ENCODE results near the gene MLH3. TPM values are rescaled to one million over a fixed set of nuclear protein-coding genes. Genes with fewer than 3 reads are reported as not detected.

MLH3 gene
- total RNA-seq, 3 donors from 2014 or later (not counting 1 experiment from before 2014, with no cell fraction given): 15.5 to 20.7 (median 19.1) TPM

GRCh38 chr14:75084513-75084912, 33.2 kb upstream of the MLH3 start:
- H3K27me3 ChIP-seq (ENCODE audit: control insufficient read depth, insufficient read depth, low read length): no peaks in the 10 kb centered on the region
- 99% methylated on average over 5 of the region's 5 CpGs for WGBS (ENCODE audit: insufficient coverage)
- no peak for TF ChIP-seq CTCF (IDR thresholded peaks at IDR 0.05)
- H3K27ac ChIP-seq (ENCODE audit: low read length): no peak overlapping the region
- no peaks in the 10 kb centered on the region for H3K4me1 ChIP-seq (ENCODE audit: control insufficient read depth, insufficient read depth, low read length)
- Mint-ChIP-seq H3K9me3 (no peaks in the 10 kb centered on the region), H3K27me3 (ENCODE audit: low read depth in 2 of 2) (no peaks in the 10 kb centered on the region), H3K4me1 (no peaks in the 10 kb centered on the region), H3K27ac (no peak overlapping the region), H3K36me3 (no peaks in the 10 kb centered on the region), H3K4me3 (no peak overlapping the region)
- peaks cover 62% of the 10 kb centered on the region for H3K36me3 ChIP-seq (ENCODE audit: control insufficient read depth, insufficient read depth, low read length)
- DNase-seq: no peak
- no peak for ATAC-seq
- intact Hi-C loops (cut with micrococcal nuclease): no loop called here
- H3K9me3 ChIP-seq (ENCODE audit: control insufficient read depth, insufficient read depth, low read length): no peaks in the 10 kb centered on the region
- no peak overlapping the region for H3K4me3 ChIP-seq (ENCODE audit: low read length)

- Mint-ChIP-seq H3K4me3 (no peak overlapping the region), H3K9me3 (no peaks in the 10 kb centered on the region), H3K4me1 (no peaks in the 10 kb centered on the region), H3K27ac (no peak overlapping the region), H3K27me3 (ENCODE audit: low read depth in 2 of 2) (no peaks in the 10 kb centered on the region), H3K36me3 (no peaks in the 10 kb centered on the region)
- H3K9me3 ChIP-seq (ENCODE audit: control insufficient read depth, insufficient read depth, low read length): no peaks in the 10 kb centered on the region
- no peak overlapping the region for H3K4me3 ChIP-seq (ENCODE audit: low read length)
- 100% methylated on average over 1 of the region's 1 CpG for WGBS (ENCODE audit: insufficient coverage)
- no peak for DNase-seq
- no peak for ATAC-seq
- intact Hi-C loops (cut with micrococcal nuclease): no loop called here
- H3K27me3 ChIP-seq (ENCODE audit: control insufficient read depth, insufficient read depth, low read length): no peaks in the 10 kb centered on the region
- H3K4me1 ChIP-seq (ENCODE audit: control insufficient read depth, insufficient read depth, low read length): no peaks in the 10 kb centered on the region
- no peak overlapping the region for H3K27ac ChIP-seq (ENCODE audit: low read length)
- TF ChIP-seq CTCF (IDR thresholded peaks at IDR 0.05): no peak
- peaks cover 60% of the 10 kb centered on the region for H3K36me3 ChIP-seq (ENCODE audit: control insufficient read depth, insufficient read depth, low read length)
These were observed 32.0 kb upstream of the MLH3 start for GRCh38 chr14:75083271-75083670.

GRCh38 chr14:75081660-75082229, 30.5 kb upstream of the MLH3 start:
- no peak for TF ChIP-seq CTCF (IDR thresholded peaks at IDR 0.05)
- Histone ChIP-seq H3K4me3 (ENCODE audit: low read length) (no peak overlapping the region), H3K9me3 (ENCODE audit: control insufficient read depth, insufficient read depth, low read length) (no peaks in the 10 kb centered on the region), H3K27me3 (ENCODE audit: control insufficient read depth, insufficient read depth, low read length) (no peaks in the 10 kb centered on the region), H3K36me3 (ENCODE audit: control insufficient read depth, insufficient read depth, low read length) (peaks cover 45% of the 10 kb centered on the region), H3K27ac (ENCODE audit: low read length) (no peak overlapping the region), H3K4me1 (ENCODE audit: control insufficient read depth, insufficient read depth, low read length) (no peaks in the 10 kb centered on the region)
- no peak for DNase-seq
- no peaks in the 10 kb centered on the region for H3K27me3 Mint-ChIP-seq (ENCODE audit: low read depth in 2 of 2)
- intact Hi-C loops (cut with micrococcal nuclease): no loop called here
- no peaks in the 10 kb centered on the region for H3K4me1 Mint-ChIP-seq
- H3K27ac Mint-ChIP-seq: no peak overlapping the region
- H3K9me3 Mint-ChIP-seq: no peaks in the 10 kb centered on the region
- H3K4me3 Mint-ChIP-seq: no peak overlapping the region
- WGBS (ENCODE audit: insufficient coverage): 100% methylated on average over 2 of the region's 2 CpGs
- ATAC-seq: no peak
- no peaks in the 10 kb centered on the region for H3K36me3 Mint-ChIP-seq

- Mint-ChIP-seq H3K36me3 (no peaks in the 10 kb centered on the region), H3K4me3 (no peak overlapping the region), H3K27ac (no peak overlapping the region), H3K9me3 (no peaks in the 10 kb centered on the region), H3K27me3 (ENCODE audit: low read depth in 2 of 2) (no peaks in the 10 kb centered on the region), H3K4me1 (no peaks in the 10 kb centered on the region)
- DNase-seq (no peak), ATAC-seq (no peak)
- 47% methylated on average over 4 of the region's 4 CpGs for WGBS (ENCODE audit: insufficient coverage)
- Histone ChIP-seq H3K36me3 (ENCODE audit: control insufficient read depth, insufficient read depth, low read length) (peaks cover 27% of the 10 kb centered on the region), H3K27me3 (ENCODE audit: control insufficient read depth, insufficient read depth, low read length) (no peaks in the 10 kb centered on the region), H3K27ac (ENCODE audit: low read length) (no peak overlapping the region), H3K4me1 (ENCODE audit: control insufficient read depth, insufficient read depth, low read length) (no peaks in the 10 kb centered on the region), H3K9me3 (ENCODE audit: control insufficient read depth, insufficient read depth, low read length) (no peaks in the 10 kb centered on the region), H3K4me3 (ENCODE audit: low read length) (no peak overlapping the region)
- no peak for TF ChIP-seq CTCF (IDR thresholded peaks at IDR 0.05)
- intact Hi-C loops (cut with micrococcal nuclease): no loop called here
These were observed 28.3 kb upstream of the MLH3 start for GRCh38 chr14:75079521-75079920.
